Sigmoid colon (tissue), 7 donors: ENCODE results near the gene SREK1. TPM values are rescaled to one million over a fixed set of nuclear protein-coding genes. Genes with fewer than 3 reads are reported as not detected.
A peak's percentile ranks its signal among the peaks of the same experiment; 100 is the strongest.
"Not testable (repeated sequence)": the region's sequence is repeated elsewhere in the genome, so short reads cannot be mapped to it uniquely, and the experiment has no call there.

ENCODE experiments used
- DNase-seq: peaks from one replicate; pipeline ENCODE4 v3.0.0-alpha.2; 2019
- H3K27ac ChIP-seq, 4 donors: fragments of 200-600 bp; sonication (generic); one replicate each; pipeline ENCODE4 v1.5.1; 2016 to 2019; ENCODE audit warnings: mild to moderate bottlenecking in 1 of 4
- H3K27me3 ChIP-seq, 3 donors: fragments of 200-600 bp; sonication (generic); one replicate each; pipeline ENCODE4 v1.5.1; 2019; ENCODE audit warnings: mild to moderate bottlenecking in 1 of 3
- H3K36me3 ChIP-seq, 4 donors: fragments of 200-600 bp; sonication (generic); one replicate each; pipeline ENCODE4 v1.5.1; 2016 to 2019
- H3K4me1 ChIP-seq, 4 donors: fragments of 200-600 bp; sonication (generic); one replicate each; pipeline ENCODE4 v1.5.1; 2017 to 2019
- H3K4me3 ChIP-seq, 4 donors: fragments of 200-600 bp; sonication (generic); one replicate each; pipeline ENCODE4 v1.5.1; 2017 to 2019; ENCODE audit warnings: mild to moderate bottlenecking in 2 of 4, moderate library complexity in 1 of 4
- H3K9me3 ChIP-seq, 4 donors: fragments of 200-600 bp in 3 of 4; sonication (generic) in 3 of 4; one replicate each; pipeline versions ENCODE4 v1.5.1 to v1.6.1; 2013 to 2019
- CTCF ChIP-seq, 4 experiments: fragments of 450-650 bp in 3 of 4; fragments of 200-600 bp in 1 of 4; IDR thresholded peaks; one replicate each; pipeline ENCODE4 v1.5.1; 2016 to 2019; ENCODE audit warnings: antibody characterized with exemption in 4 of 4, mild to moderate bottlenecking in 3 of 4, moderate library complexity in 2 of 4
- EP300 ChIP-seq, 4 donors: sonication (generic); formaldehyde crosslinking; IDR thresholded peaks; one replicate each; pipeline ENCODE4 v1.6.1; 2017; ENCODE audit warnings: antibody characterized with exemption in 4 of 4
- POLR2A ChIP-seq, 2 donors: fragments of 450-650 bp; IDR thresholded peaks; one replicate each; pipeline ENCODE4 v1.6.1; 2016; ENCODE audit warnings: antibody characterized with exemption in 2 of 2, mild to moderate bottlenecking in 2 of 2, moderate library complexity in 2 of 2
- POLR2AphosphoS5 ChIP-seq, 4 donors: sonication (generic); formaldehyde crosslinking; IDR thresholded peaks; one replicate each; pipeline ENCODE4 v1.6.1; 2017; ENCODE audit warnings: antibody characterized with exemption in 4 of 4
- WGBS, 2 donors: extraction: QIAGEN DNeasy Blood & Tissue Kit; methylation state at CpG; one replicate each; pipeline ENCODE4 v1.1.7; 2013; 5-methylcytosine and 5-hydroxymethylcytosine counted together
- intact Hi-C: fragments of 100-400 bp; cut with DNase I; formaldehyde crosslinking; loops from one replicate; pipeline ENCODE4 v1.15.1; 2023
- polyA plus RNA-seq, 3 donors: library from polyadenylated mRNA; stranded (reverse); fragments of 200-250 nt; gene quantifications; one replicate each; pipeline ENCODE4 v1.2.3, GENCODE V29; 2013
- total RNA-seq, 4 donors: library from RNA; depleted of rRNA; stranded (reverse); fragments of >200 nt; gene quantifications; one replicate each; pipeline ENCODE4 v1.1.0, GENCODE V29; 2016
- donor health status: healthy with polysubstance abuse.
- donor health status: Bipolar disorder and iron deficiency.
- donor health status: healthy.

Gene SREK1
- total and polyA plus RNA-seq, 7 donors, result 9.0 to 127 (median 63.5) TPM

- Histone ChIP-seq H3K36me3 (no peaks in the 10 kb centered on the region), H3K4me3 (no peak overlapping the region), H3K27me3 (no peaks in the 10 kb centered on the region), H3K9me3 (no peaks in the 10 kb centered on the region), H3K27ac (peak overlapping the region in 3 of 4 donors; percentile 57 to 64 (median 62)), H3K4me1 (peaks cover 0 to 60% (median 33%) of the 10 kb centered on the region in 4 donors)
- WGBS, 2 donors, result 81 to 87% methylated on average over 4 of the region's 4 CpGs
- DNase-seq, result no peak
- TF ChIP-seq POLR2AphosphoS5 (IDR thresholded peaks at IDR 0.05), result no peak
- no peak for TF ChIP-seq POLR2A (IDR thresholded peaks at IDR 0.05)
- no peak for TF ChIP-seq CTCF (IDR thresholded peaks at IDR 0.05)
- TF ChIP-seq EP300 (IDR thresholded peaks at IDR 0.05), result no peak
- intact Hi-C loops, result no loop called here
These were observed 65.2 kb downstream of the SREK1 start for GRCh38 chr5:66209350-66209749.

GRCh38 chr5:66209794-66210193 is 65.7 kb downstream of the SREK1 start:
- H3K36me3 ChIP-seq, result no peaks in the 10 kb centered on the region
- no peaks in the 10 kb centered on the region for H3K27me3 ChIP-seq
- WGBS, 2 donors, result 81 to 88% methylated on average over 6 of the region's 6 CpGs
- H3K4me3 ChIP-seq, result no peak overlapping the region
- H3K27ac ChIP-seq, result peak overlapping the region in 3 of 4 donors; percentile 57 to 64 (median 62)
- DNase-seq, result no peak
- intact Hi-C loops, result no loop called here
- H3K9me3 ChIP-seq, result no peaks in the 10 kb centered on the region
- no peak for TF ChIP-seq CTCF (IDR thresholded peaks at IDR 0.05)
- TF ChIP-seq POLR2A (IDR thresholded peaks at IDR 0.05), result no peak
- peaks cover 0 to 56% (median 31%) of the 10 kb centered on the region in 4 donors for H3K4me1 ChIP-seq

DNA sequence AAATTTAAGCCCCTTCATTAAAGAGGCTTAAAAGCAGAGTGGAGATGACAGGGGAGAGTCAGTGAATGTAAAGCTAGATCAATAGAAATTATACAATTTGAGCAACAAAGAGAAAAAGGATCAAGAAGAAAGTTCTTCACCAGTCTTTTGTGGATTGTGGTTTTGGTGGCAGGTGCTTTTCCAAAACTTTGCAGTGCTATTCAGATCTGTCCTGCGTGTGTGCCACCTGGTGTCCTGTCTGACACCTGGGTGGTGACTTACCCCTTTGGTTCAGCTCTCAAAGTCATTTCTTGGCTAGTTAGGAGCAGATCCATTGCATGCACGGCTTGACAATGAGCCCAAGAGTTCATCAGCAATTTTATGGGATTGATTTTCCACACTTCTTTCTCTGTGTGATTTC is 69.4 kb downstream of the SREK1 start:
- Histone ChIP-seq H3K27me3 (no peaks in the 10 kb centered on the region), H3K4me3 (no peak overlapping the region), H3K4me1 (peaks cover 0 to 28% (median 19%) of the 10 kb centered on the region in 4 donors), H3K27ac (no peak overlapping the region), H3K36me3 (no peaks in the 10 kb centered on the region), H3K9me3 (no peaks in the 10 kb centered on the region)
- TF ChIP-seq EP300 (IDR thresholded peaks at IDR 0.05), result no peak
- TF ChIP-seq CTCF (IDR thresholded peaks at IDR 0.05), result no peak
- TF ChIP-seq POLR2AphosphoS5 (IDR thresholded peaks at IDR 0.05), result no peak
- TF ChIP-seq POLR2A (IDR thresholded peaks at IDR 0.05), result no peak
- WGBS, 2 donors, result 64 to 70% methylated on average over 2 of the region's 2 CpGs
- DNase-seq, result no peak
- intact Hi-C loops, result no loop called here

DNA sequence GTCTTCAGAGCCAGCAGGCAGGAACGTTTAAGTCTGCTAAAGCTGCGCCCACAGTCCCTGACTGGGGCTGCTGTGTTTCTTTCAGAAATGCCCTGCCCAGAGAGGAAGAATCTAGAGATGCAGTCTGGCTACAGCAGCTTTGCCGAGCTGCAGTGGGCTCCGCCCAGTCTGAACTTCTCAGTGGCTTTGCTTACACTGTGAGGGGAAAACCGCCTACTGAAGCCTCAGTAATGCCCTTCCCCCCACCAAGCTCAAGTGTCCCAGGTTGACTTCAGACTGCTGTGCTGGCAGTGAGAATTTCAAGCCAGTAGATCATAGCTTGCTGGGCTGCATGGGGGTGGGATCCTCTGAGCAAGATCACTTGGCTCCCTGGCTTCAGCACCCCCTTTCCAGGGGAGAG is 78.4 kb downstream of the SREK1 start:
- H3K27me3 ChIP-seq, result no peaks in the 10 kb centered on the region
- intact Hi-C loops, result loop anchor here (5.0 kb wide), 1 partner anchor 50 kb away; no protein-coding TSS in a partner anchor
- no peak overlapping the region for H3K27ac ChIP-seq
- TF ChIP-seq CTCF (IDR thresholded peaks at IDR 0.05), result no peak
- TF ChIP-seq POLR2AphosphoS5 (IDR thresholded peaks at IDR 0.05), result no peak
- WGBS, 2 donors, result 65 to 79% methylated on average over 5 of the region's 5 CpGs
- no peak for DNase-seq
- H3K36me3 ChIP-seq, result no peaks in the 10 kb centered on the region
- no peak overlapping the region for H3K4me3 ChIP-seq
- H3K9me3 ChIP-seq, result peaks cover 0 to 2% (median 0%) of the 10 kb centered on the region in 4 donors
- no peaks in the 10 kb centered on the region for H3K4me1 ChIP-seq

- H3K27me3 ChIP-seq, H3K4me1 ChIP-seq, H3K4me3 ChIP-seq, DNase-seq, H3K36me3 ChIP-seq, H3K9me3 ChIP-seq, H3K27ac ChIP-seq: not testable (repeated sequence)
- intact Hi-C loops, result loop anchor here (5.0 kb wide), 1 partner anchor 51 kb away; no protein-coding TSS in a partner anchor
- WGBS, 2 donors, result 61 to 90% methylated on average over 4 of the region's 4 CpGs
These were observed 78.8 kb downstream of the SREK1 start for GRCh38 chr5:66222896-66223295.
